ENCODE results near the gene DHFR.

DNA sequence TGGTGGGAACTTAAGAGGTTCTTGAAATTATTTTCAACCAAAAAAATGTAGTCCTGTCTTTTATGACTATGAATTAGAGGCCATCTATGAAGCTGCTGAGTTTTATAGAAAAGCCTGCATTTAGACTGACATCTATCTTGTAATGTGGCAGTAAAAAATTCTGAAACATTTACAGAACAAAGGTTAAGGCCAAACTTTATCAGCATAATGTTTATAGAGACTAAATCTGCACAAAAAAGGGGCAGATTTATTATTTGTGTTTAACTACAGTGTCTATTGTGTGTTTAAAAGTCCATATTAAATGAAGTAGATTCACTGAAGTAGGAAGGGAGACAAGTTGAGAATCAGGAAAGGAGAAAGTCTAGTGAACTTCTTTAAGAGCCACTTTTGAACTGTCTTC, 47.4 kb downstream of the DHFR start:
- no peak for TF ChIP-seq EZH2 (IDR thresholded peaks at IDR 0.05; ENCODE audit: borderline replicate concordance, low read depth, low read length, poor library complexity, severe bottlenecking)
- TF ChIP-seq, protein P1, sequence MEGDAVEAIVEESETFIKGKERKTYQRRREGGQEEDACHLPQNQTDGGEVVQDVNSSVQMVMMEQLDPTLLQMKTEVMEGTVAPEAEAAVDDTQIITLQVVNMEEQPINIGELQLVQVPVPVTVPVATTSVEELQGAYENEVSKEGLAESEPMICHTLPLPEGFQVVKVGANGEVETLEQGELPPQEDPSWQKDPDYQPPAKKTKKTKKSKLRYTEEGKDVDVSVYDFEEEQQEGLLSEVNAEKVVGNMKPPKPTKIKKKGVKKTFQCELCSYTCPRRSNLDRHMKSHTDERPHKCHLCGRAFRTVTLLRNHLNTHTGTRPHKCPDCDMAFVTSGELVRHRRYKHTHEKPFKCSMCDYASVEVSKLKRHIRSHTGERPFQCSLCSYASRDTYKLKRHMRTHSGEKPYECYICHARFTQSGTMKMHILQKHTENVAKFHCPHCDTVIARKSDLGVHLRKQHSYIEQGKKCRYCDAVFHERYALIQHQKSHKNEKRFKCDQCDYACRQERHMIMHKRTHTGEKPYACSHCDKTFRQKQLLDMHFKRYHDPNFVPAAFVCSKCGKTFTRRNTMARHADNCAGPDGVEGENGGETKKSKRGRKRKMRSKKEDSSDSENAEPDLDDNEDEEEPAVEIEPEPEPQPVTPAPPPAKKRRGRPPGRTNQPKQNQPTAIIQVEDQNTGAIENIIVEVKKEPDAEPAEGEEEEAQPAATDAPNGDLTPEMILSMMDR (conservative IDR thresholded peaks at IDR 0.05; ENCODE audit: low read depth, low read length), result no peak

All from A673 (cell line).